ENCODE results near the gene ERCC2. TPM values are rescaled to one million over a fixed set of nuclear protein-coding genes. Genes with fewer than 3 reads are reported as not detected.

ERCC2 gene
- total and polyA plus RNA-seq, 2 of the 4 experiments (the other 2 are of a cell fraction): 30.6 to 66.5 TPM

- Histone ChIP-seq H3K4me2 (ENCODE audit: low read depth, low read length) (no peak overlapping the region), H4K20me1 (ENCODE audit: insufficient read depth, low read length) (peaks cover 15% of the 10 kb centered on the region), H3K4ac (ENCODE audit: low read depth, low read length) (no peak overlapping the region), H4K8ac (ENCODE audit: low read depth in 2 of 2, low read length in 2 of 2) (no peak overlapping the region), H2BK20ac (ENCODE audit: low read depth, low read length) (no peak overlapping the region), H3K18ac (ENCODE audit: low read depth, low read length) (no peak overlapping the region), H3K27ac (ENCODE audit: insufficient read depth, low read length) (no peak overlapping the region), H4K91ac (ENCODE audit: insufficient read depth, low read depth, low read length) (no peak overlapping the region), H2AK9ac (replicated peaks; ENCODE audit: low read depth, low read length, poor library complexity) (no peak overlapping the region), H3K4me3 (ENCODE audit: insufficient read depth, low read depth, low read length) (no peak overlapping the region), H2BK15ac (ENCODE audit: low read depth, low read length) (no peak overlapping the region), H3K9me3 (ENCODE audit: control insufficient read depth, insufficient read depth, low read length) (no peaks in the 10 kb centered on the region), H3K9ac (ENCODE audit: low read depth, low read length) (no peak overlapping the region), H2BK5ac (ENCODE audit: low read depth, low read length, poor library complexity, severe bottlenecking) (no peak overlapping the region), H3K56ac (ENCODE audit: extremely low read depth, insufficient read depth, low read length) (no peak overlapping the region), H3K27me3 (ENCODE audit: control insufficient read depth, insufficient read depth, low read length) (peaks cover 2% of the 10 kb centered on the region; the same call in 1 of the 2 replicates), H3K23ac (ENCODE audit: low read depth, low read length) (no peak overlapping the region), H3K4me1 (ENCODE audit: control insufficient read depth, insufficient read depth, low read length) (no peaks in the 10 kb centered on the region), H3K36me3 (ENCODE audit: control insufficient read depth, insufficient read depth, low read length) (peaks cover 37% of the 10 kb centered on the region), H3K14ac (replicated peaks; ENCODE audit: low read depth, low read length) (no peak overlapping the region), H4K5ac (ENCODE audit: low read depth, low read length) (no peak overlapping the region), H2AFZ (replicated peaks; ENCODE audit: low read length, poor library complexity) (no peak overlapping the region), H2BK120ac (ENCODE audit: low read depth, low read length) (no peak overlapping the region), H3K9me1 (ENCODE audit: insufficient read depth, low read length) (peaks cover 2% of the 10 kb centered on the region; the same call in 1 of the 2 replicates), H2AK5ac (ENCODE audit: low read depth, low read length) (no peak overlapping the region), H3K79me1 (ENCODE audit: low read depth in 1 of 2, low read length in 2 of 2) (0 out of 4 replicates have a peak, but pooled peaks cover 0 to 10% of the 10 kb centered on the region in 2 experiments)
- dilution Hi-C loops (cut with HindIII; ENCODE audit: low sequenced_read_pairs, unreplicated experiment): no loop called here
- no TSS peak for BruUV-seq (replicated peaks)
- in situ Hi-C loops (cut with MboI; ENCODE audit: low sequenced_read_pairs): no loop called here
- POLR2A ChIA-PET (ENCODE audit: unreplicated experiment): no interaction called here
- DNase-seq (no peak), ATAC-seq (ENCODE audit: low read depth) (no peak)
- CTCF ChIA-PET: no interaction called here
- WGBS, 2 experiments (ENCODE audit: extremely low coverage in 2 of 2, insufficient read length in 1 of 2): 93% methylated on average over 3 of the region's 17 CpGs; no CpG with 5 or more reads in 1 of the 2 experiments
- TF ChIP-seq NFE2L2 (IDR thresholded peaks at IDR 0.05; ENCODE audit: low read depth, low read length): no peak
- intact Hi-C loops (cut with micrococcal nuclease): no loop called here
These were observed 19.8 kb downstream of the ERCC2 start for GRCh38 chr19:45350477-45351058.

Data from IMR-90 (cell line).